SK-N-SH treated with all-trans-retinoic acid at 6 μM for 48 hours (cell line): ENCODE measurements around the gene CPLX1.

Source experiments
- TCF4 ChIP-seq: fragments of 250-450 bp; sonication (Bioruptor Pico); IDR thresholded peaks from 2 replicates; pipeline ENCODE4 v1.8.0; 2021; ENCODE audit warnings: mild to moderate bottlenecking, moderate library complexity, borderline replicate concordance
- TOX ChIP-seq: fragments of 250-450 bp; sonication (Bioruptor Pico); IDR thresholded peaks from 2 replicates; pipeline ENCODE4 v1.8.0; 2021; ENCODE audit warnings: mild to moderate bottlenecking, moderate library complexity, borderline replicate concordance
- ZFP30 ChIP-seq: fragments of 450-650 bp; formaldehyde crosslinking; IDR thresholded peaks from 2 replicates; pipeline ENCODE4 v1.5.0; 2022; ENCODE audit warnings: mild to moderate bottlenecking, moderate library complexity
- TF ChIP-seq, protein P1 (sequence below): fragments of 250-450 bp; sonication (Bioruptor Pico); IDR thresholded peaks from 2 replicates; pipeline ENCODE4 v1.5.0; 2020; ENCODE audit warnings: mild to moderate bottlenecking, moderate library complexity

DNA sequence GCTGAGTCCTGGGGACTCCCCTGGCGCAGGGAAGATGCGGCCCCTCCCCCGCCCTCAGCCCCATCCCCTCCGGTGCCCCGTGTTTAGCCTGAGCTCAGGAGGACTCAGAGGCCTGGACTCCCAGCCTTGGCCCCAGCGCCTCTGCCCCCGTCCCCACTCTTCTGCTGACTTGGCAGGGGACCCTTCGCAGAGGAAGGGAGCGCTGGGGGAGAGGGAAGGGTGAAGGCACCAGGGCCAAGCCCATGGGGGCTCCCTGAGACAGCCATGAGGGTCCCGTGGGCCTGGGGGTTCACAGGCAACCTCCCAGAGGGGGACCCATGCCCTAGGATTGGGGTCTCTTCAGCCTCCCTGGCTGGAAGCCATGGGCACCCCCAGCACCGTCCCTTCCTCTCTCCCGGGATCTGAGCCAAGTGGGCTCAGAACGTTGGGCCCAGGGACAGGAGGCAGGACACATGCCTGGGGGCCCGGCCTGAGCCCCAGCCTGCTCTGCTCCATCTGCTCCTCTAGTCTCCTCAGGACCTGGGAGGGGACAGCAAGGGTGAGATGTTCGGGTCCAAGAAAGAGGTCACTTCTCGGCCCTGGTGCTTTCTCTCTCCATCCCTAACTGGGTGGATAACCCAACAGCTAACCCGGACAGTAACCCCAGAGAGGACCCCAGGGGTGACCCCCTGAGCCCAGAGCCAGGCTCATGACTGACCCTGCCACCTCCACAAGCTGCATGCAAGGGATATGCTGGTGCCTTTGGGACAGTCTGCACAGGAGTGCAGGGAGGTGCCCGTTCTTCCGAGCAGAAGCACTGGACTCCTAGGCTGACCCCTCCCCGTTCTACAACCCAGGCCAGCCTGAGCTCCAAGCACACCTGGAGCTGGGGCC, 1.5 kb upstream of the CPLX1 start:
- TF ChIP-seq ZFP30 = no peak
- no peak for TF ChIP-seq TOX (CRISPR knock-in tag)
- TF ChIP-seq, protein P1, sequence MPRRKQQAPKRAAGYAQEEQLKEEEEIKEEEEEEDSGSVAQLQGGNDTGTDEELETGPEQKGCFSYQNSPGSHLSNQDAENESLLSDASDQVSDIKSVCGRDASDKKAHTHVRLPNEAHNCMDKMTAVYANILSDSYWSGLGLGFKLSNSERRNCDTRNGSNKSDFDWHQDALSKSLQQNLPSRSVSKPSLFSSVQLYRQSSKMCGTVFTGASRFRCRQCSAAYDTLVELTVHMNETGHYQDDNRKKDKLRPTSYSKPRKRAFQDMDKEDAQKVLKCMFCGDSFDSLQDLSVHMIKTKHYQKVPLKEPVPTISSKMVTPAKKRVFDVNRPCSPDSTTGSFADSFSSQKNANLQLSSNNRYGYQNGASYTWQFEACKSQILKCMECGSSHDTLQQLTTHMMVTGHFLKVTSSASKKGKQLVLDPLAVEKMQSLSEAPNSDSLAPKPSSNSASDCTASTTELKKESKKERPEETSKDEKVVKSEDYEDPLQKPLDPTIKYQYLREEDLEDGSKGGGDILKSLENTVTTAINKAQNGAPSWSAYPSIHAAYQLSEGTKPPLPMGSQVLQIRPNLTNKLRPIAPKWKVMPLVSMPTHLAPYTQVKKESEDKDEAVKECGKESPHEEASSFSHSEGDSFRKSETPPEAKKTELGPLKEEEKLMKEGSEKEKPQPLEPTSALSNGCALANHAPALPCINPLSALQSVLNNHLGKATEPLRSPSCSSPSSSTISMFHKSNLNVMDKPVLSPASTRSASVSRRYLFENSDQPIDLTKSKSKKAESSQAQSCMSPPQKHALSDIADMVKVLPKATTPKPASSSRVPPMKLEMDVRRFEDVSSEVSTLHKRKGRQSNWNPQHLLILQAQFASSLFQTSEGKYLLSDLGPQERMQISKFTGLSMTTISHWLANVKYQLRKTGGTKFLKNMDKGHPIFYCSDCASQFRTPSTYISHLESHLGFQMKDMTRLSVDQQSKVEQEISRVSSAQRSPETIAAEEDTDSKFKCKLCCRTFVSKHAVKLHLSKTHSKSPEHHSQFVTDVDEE (CRISPR knock-in tag) = no peak
- no peak for TF ChIP-seq TCF4 (CRISPR knock-in tag)
